ENCODE data around the gene RAB30. TPM values are rescaled to one million over a fixed set of nuclear protein-coding genes. Genes with fewer than 3 reads are reported as not detected.

RAB30 gene
- total and polyA plus RNA-seq, 9 of the 15 experiments (the other 6 are each of a cell fraction or from before 2014, with no cell fraction given) = 0.29 to 1.3 (median 1.0) TPM

GRCh38 chr11:83007909-83008580 lies 63.7 kb downstream of the RAB30 start (continued):
- TF ChIP-seq ARID3A (IDR thresholded peaks at IDR 0.05; ENCODE audit: borderline replicate concordance, low read depth, low read length) (0 out of 2 replicates have a peak, but pooled peaks have one; percentile 37), SNRNP70 (optimal IDR thresholded peaks at IDR 0.05; ENCODE audit: low read depth, low read length) (no peak), ELF1 (tag; IDR thresholded peaks at IDR 0.05) (peak; percentile 37; the same call in 1 of the 2 replicates), ZNF133 (CRISPR knock-in tag; IDR thresholded peaks at IDR 0.05) (no peak), ZZZ3 (IDR thresholded peaks at IDR 0.05) (no peak), ATF2 (CRISPR knock-in tag; IDR thresholded peaks at IDR 0.05) (no peak), GATA2 (CRISPR knock-in tag; IDR thresholded peaks at IDR 0.05) (peak; percentile 88), TSC22D4 (tag; IDR thresholded peaks at IDR 0.05) (no peak), TRIM28 (IDR thresholded peaks at IDR 0.05) (peak; percentile 55; the same call in 1 of the 2 replicates), PURB (CRISPR knock-in tag; IDR thresholded peaks at IDR 0.05; ENCODE audit: low read depth) (no peak), AFF1 (IDR thresholded peaks at IDR 0.05; ENCODE audit: low read depth in 1 of 2, partially characterized antibody in 2 of 2) (peak in 1 of 2 experiments; percentile 12), CBX3 (IDR thresholded peaks at IDR 0.05; ENCODE audit: borderline replicate concordance in 1 of 2, low read length in 2 of 2) (peak in 1 of 2 experiments; percentile 59; a peak in 2 of 3 replicates), CHD4 (IDR thresholded peaks at IDR 0.05; ENCODE audit: insufficient read depth, insufficient replicate concordance, low read depth, low read length, poor library complexity, severe bottlenecking) (peak; percentile 37), HEY1 (CRISPR knock-in tag; IDR thresholded peaks at IDR 0.05; ENCODE audit: borderline replicate concordance) (no peak), ASH1L (IDR thresholded peaks at IDR 0.05; ENCODE audit: borderline replicate concordance, low read depth, partially characterized antibody) (no peak), CTCF (IDR thresholded peaks at IDR 0.05 in 2 of 3, conservative IDR thresholded peaks at IDR 0.05 in 1 of 3; ENCODE audit: insufficient read depth in 2 of 3, low read depth in 1 of 3, low read length in 3 of 3) (peak in 2 of 3 experiments; percentile 8 to 40; a peak in 2 of 6 replicates)
